ENCODE data around the gene ACTL8. TPM values are rescaled to one million over a fixed set of nuclear protein-coding genes. Genes with fewer than 3 reads are reported as not detected.
A peak's percentile ranks its signal among the peaks of the same experiment; 100 is the strongest.

The ACTL8 gene
- total RNA-seq, 4 donors from 2014 or later = not detected

- no peak for ATAC-seq (ENCODE audit: low FRiP score)
- no peak for DNase-seq (ENCODE audit: low spot score)
- TF ChIP-seq, protein P1, sequence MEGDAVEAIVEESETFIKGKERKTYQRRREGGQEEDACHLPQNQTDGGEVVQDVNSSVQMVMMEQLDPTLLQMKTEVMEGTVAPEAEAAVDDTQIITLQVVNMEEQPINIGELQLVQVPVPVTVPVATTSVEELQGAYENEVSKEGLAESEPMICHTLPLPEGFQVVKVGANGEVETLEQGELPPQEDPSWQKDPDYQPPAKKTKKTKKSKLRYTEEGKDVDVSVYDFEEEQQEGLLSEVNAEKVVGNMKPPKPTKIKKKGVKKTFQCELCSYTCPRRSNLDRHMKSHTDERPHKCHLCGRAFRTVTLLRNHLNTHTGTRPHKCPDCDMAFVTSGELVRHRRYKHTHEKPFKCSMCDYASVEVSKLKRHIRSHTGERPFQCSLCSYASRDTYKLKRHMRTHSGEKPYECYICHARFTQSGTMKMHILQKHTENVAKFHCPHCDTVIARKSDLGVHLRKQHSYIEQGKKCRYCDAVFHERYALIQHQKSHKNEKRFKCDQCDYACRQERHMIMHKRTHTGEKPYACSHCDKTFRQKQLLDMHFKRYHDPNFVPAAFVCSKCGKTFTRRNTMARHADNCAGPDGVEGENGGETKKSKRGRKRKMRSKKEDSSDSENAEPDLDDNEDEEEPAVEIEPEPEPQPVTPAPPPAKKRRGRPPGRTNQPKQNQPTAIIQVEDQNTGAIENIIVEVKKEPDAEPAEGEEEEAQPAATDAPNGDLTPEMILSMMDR (IDR thresholded peaks at IDR 0.05) = no peak
These were observed 61.4 kb downstream of the ACTL8 start for GRCh38 chr1:17816511-17816910.

- TF ChIP-seq, protein P1 (IDR thresholded peaks at IDR 0.05) = no peak
- DNase-seq (ENCODE audit: low spot score) = no peak
- ATAC-seq (ENCODE audit: low FRiP score) = no peak
These were observed 64.1 kb downstream of the ACTL8 start for GRCh38 chr1:17819129-17819802.

- no peak for ATAC-seq (ENCODE audit: low FRiP score)
- TF ChIP-seq, protein P1 (IDR thresholded peaks at IDR 0.05) = no peak
- DNase-seq (ENCODE audit: low spot score) = no peak
These were observed 65.1 kb downstream of the ACTL8 start for GRCh38 chr1:17820198-17820597.

DNA sequence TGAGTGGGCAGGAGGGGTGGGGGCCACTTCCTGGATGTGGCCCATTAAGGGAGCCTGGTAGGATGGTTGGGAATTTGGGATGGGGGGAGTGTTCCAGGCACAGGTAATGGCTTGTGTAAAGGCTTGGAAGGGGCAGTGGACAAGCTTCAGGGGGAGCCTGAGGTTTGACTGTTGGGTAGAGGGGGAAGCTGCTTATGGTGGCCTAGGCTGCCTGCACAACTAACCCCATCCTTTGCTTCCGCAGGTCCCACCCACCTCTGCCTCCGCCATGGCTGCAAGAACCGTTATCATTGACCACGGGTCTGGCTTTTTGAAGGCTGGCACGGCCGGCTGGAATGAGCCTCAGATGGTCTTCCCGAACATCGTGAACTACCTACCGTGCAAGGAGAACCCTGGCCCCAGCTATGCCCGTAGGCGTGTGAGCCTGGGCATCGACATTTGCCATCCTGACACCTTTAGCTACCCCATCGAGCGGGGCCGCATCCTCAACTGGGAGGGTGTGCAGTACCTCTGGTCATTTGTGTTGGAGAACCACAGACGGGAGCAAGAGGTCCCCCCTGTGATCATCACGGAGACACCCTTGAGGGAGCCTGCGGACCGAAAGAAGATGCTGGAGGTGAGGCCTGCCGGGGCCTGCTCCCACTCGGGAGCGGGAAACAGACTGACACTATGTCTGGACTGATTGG is 67.8 kb downstream of the ACTL8 start:
- TF ChIP-seq, protein P1 (IDR thresholded peaks at IDR 0.05) = no peak
- ATAC-seq (ENCODE audit: low FRiP score) = no peak
- no peak for DNase-seq (ENCODE audit: low spot score)

DNA sequence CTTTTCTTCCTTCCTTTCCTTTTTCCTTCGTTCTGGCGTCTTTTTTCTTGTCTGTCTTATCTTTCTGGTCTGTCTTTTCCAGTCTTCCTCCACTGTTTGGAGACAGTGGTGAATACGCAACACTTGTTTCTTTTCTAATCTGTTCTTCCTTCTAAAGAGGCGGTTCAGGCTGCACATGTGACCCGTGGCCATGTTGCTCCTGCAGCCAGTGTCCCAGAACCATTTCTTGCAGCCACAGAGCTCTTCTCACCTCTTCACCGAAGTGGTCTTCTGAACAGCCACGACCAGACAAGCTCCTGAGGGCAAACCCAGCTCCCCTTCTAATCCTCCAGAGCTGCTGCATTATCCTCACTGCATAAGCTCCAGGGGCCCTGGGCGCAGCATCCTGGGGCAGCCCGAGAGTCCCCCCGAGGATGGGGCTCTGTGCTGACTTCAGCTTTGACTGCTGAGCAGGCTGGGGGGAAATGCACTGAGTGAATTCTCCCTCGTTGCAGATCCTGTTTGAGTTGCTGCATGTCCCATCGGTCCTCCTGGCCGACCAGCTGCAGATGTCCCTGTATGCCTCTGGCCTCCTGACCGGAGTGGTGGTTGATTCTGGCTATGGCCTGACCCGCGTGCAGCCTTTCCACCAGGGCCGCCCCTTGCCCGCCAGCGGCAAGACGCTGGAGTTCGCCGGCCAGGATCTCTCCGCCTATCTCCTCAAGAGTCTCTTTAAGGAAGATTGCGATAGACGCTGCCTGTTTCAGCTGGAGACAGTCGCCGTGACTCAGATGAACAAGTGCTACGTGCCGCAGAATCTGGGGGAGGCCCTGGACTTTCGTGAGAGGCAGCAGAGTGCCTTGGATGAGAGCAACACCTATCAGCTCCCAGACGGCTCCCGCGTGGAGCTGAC is 70.4 kb downstream of the ACTL8 start:
- DNase-seq (ENCODE audit: low spot score) (no peak), ATAC-seq (ENCODE audit: low FRiP score) (no peak)
- TF ChIP-seq, protein P1 (IDR thresholded peaks at IDR 0.05) = no peak

DNA sequence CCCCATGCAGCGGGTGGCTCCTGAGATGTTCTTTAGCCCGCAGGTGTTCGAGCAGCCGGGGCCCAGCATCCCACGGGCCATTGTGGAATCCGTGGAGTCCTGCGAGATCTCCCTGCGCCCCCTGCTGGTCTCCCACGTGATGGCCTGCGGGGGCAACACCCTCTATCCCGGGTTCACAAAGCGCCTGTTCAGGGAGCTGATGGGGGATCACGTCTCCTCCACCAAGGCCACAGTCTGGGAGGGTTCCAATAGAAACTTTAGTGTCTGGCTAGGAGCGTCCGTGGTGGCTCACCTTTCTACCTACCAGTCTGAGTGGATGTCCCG is 71.0 kb downstream of the ACTL8 start:
- DNase-seq (ENCODE audit: low spot score) (peak; percentile 41), ATAC-seq (ENCODE audit: low FRiP score) (no peak)
- TF ChIP-seq, protein P1 (IDR thresholded peaks at IDR 0.05) = no peak
